HuH-7.5 (cell line): ENCODE measurements around the gene P2RX4.
"Not testable (repeated sequence)": the region's sequence is repeated elsewhere in the genome, so short reads cannot be mapped to it uniquely, and the experiment has no call there.

Experiments used
- DNase-seq: peaks from one replicate; pipeline ENCODE4 v3.0.0; 2011; ENCODE audit warnings: low spot score

Gene P2RX4, protein sequence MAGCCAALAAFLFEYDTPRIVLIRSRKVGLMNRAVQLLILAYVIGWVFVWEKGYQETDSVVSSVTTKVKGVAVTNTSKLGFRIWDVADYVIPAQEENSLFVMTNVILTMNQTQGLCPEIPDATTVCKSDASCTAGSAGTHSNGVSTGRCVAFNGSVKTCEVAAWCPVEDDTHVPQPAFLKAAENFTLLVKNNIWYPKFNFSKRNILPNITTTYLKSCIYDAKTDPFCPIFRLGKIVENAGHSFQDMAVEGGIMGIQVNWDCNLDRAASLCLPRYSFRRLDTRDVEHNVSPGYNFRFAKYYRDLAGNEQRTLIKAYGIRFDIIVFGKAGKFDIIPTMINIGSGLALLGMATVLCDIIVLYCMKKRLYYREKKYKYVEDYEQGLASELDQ

DNA sequence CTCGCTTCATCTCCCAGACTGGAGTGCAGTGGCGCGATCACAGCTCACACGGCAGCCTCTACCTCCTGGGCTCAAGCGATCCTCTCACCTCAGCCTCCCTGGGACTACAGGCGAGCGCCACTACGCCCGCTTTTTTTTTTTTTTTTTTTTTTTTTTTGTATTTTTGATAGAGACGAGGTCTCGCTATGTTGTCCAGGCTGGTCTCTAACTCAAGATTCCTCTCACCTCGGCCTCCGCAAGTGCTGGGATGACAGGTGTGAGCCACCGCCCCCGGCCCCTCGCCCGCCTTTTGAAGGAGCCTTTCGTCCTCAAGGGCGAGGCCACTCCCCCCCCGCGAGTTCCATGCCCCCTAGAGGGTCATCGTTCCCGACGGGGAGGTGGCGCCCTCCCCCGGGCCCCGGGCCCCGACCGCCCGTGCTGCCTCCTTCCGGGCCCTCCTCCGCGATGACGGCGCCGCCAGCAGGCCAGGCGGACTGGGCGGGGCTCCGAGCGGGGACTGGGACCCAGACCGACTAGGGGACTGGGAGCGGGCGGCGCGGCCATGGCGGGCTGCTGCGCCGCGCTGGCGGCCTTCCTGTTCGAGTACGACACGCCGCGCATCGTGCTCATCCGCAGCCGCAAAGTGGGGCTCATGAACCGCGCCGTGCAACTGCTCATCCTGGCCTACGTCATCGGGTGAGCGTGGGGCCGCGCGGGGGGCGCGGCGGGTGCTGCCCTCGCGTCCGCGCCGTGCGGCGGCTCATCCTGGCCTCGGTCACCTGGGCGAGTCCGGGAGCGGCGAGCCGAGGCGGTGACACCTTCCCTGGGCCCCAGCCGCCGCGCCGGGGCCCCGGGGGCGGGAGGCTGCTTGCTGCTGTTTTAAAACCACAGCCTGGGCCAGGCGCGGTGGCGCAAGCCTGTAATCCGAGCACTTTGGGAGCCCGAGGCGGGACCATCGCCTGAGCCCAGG, at the start of gene P2RX4:
Gene P2RX4, plus strand, starts transcription at position 506 of the 949 bp plus-strand sequence. Its CDS starts 36 bp downstream, at position 542.
- DNase-seq, result peak; percentile 78

DNA sequence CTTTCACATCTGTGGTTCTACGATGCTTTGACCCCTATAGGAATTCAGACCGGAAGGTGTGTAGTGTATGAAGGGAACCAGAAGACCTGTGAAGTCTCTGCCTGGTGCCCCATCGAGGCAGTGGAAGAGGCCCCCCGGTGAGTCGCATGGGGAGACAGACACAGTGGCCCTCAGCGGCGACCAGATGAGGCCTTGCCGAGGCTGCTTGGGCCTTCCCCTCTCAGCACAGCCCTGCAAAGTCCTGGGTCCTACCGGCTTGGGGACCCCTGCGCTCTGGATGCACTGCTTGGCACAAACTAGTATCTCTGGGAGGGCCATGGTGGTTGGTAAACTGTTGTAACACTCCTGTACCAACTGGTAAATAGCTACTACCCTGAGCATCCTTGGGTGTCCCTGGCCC, 47.5 kb upstream of the P2RX4 start:
- DNase-seq, result no peak

DNA sequence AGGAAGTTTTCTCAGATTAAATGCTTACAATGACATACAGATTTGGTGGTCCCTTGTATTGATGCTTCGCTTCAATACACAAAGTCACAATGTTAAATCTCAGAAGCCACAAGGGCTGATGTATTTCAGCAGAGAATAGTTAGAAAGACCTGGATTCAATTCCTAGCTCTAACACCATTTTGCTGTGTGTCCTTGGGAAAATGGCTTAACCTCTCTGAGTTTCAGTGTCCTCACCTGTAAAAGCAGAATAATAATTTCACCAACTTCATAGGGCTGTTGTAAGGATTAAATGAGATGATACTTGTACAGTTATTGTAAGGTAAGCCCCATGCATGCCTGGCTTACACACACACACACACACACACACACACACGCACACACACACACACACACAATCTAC, 46.9 kb upstream of the P2RX4 start:
- no peak for DNase-seq

DNA sequence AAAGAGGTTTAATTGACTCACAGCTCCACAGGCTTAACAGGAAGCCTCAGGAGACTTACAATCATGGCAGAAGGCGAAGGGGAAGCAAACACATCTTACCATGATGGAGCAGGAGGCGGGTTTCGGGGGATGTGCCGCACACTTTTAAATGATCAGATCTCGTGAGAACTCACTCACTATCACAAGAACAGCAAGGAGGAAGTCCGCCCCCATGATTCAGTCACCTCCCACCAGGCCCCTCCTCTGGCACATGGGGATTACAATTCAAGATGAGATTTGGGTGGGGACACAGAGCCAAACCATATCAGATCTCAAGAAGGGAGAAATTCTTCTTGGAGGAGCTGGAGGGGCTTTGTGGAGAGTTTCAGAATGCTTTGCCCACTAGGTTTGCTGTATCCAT, 45.1 kb upstream of the P2RX4 start:
- not testable (repeated sequence) for DNase-seq

DNA sequence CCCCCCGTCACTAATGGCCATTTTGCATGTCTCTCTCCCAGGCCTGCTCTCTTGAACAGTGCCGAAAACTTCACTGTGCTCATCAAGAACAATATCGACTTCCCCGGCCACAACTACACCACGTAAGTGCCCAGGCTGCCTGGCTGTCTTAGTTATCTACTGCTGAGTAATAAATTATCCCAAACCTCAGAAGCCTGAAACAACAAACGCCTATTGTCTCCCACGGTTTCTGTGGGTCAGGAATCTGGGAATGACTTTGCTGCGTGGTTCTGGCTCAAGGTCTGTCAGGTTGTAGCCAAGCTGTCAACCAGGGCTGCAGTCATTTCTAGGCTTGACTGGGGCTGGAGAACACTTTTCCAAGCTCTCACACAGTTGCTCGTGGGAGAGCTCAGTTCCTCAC, 44.6 kb upstream of the P2RX4 start:
- DNase-seq, result no peak

DNA sequence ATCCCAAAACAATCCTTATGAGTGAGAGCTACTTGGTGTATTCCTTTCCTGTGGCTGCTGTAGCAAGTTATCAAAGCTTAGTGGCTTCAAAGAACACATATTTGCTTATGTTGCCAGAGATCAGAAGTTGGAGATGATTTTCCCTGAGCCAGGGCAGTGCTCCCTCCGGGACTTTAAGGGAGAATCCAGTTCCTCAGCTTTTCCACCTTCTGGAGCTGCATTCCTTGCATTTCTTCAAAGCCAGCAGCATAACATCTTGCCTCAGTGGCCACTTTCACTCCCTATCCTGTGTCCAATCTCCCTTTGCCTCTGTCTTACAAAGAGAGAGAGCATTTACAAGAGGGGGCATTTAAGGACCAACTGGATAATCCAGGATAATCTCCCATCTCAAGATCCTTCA, 43.6 kb upstream of the P2RX4 start:
- no peak for DNase-seq

DNA sequence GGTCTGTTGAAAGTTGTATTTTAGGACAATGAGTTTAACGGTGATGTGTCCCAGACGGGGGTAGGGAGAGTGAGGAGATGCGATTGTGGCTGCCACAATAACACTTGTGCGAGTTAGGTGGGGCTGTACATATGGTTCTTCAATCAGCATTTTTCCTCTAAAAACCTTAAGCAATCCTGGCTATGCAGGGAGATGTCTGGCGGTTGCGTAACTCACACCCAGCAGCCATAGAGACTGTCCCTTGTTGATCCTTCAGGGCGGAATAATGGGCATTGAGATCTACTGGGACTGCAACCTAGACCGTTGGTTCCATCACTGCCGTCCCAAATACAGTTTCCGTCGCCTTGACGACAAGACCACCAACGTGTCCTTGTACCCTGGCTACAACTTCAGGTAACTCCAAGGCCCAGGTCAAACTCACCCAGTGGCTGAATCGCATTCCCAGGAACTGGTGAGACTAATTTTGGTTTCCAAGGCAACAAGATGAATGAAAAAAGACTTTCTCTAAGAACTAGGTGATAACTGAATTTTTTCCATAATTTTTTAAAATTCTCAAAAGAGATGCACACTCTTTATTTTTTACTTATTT, 42.6 kb upstream of the P2RX4 start:
- no peak for DNase-seq

DNA sequence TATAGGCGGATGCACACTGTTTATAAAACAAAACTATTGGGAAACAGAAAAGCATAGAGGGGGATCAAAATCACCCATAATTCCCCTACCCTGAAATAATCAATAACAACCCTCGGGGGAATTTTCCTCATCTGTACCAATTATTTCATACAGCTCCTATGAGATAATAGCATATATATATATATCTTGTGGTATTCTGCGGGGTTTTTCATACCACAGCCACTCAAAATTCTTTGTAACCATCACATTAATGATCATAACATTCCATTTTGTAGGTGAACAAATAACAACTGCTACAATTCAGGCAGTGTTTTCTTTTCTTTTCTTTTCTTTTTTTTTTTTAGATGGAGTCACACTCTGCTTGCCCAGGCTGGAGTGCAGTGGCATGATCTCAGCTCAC, 42.0 kb upstream of the P2RX4 start:
- DNase-seq, result no peak

DNA sequence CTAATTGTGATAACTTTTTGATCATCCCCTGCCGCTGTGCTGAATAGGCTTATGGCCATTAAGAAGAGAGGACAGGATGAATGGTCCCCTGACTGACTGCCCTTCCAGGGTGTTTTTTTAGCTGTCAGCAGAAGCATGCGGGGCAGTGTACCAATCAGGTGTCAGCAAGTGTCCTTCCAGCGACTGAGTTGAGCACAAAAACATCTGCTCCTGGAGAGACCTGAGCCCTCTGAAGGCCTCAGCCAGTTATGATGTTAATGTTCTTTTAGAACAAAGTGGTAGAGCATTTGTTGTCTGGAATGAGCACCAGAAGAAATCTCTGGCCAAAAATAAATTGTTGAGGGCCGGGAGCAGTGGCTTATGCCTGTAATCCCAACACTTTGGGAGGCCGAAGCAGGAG, 39.8 kb upstream of the P2RX4 start:
- no peak for DNase-seq

DNA sequence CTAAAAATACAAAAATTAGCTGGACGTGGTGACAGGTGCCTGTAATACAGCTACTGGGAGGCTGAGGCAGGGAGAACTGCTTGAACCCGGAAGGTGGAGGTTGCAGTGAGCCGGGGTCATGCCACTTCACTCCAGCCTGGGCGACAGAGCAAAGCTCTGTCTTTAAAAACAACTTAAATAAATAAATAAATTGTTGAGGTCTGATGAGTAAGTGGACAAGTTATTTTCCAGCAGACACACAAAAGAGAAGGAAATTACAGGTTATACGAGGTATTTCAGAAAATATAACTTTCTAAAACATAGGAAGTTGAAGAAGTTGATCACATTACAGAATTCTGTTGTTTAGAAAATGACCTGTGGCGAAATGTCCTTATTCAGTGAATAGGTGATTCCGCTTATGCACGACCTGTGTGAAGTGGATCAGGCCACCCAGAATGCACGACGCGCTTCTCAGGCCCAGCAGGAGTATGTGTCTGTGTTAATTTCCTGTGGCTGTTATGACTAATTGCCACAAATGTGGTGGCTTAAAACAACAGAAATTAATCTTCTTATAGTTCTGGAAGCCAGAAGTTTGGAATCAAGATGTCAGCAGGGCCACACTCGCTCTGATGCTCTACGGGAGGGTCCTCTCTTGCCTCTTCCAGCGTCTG, 39.2 kb upstream of the P2RX4 start:
- no peak for DNase-seq

DNA sequence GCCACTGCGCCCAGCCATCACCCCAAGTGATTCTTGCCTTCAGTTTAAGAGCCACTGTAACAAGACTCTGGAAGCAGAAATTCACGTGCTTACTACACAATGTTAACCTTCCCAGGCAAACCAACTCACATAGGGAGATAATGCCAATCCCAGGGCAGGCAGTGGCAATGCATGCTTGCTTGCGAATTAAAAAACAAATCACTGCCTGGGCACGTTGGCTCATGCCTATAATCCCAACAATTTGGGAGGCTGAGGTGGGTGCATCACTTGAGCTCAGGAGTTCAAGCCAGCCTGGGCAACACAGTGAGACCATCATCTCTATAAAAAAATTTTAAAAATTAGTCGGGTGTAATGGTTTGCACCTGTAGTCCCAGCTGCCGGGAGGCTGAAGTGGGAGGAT, 37.8 kb upstream of the P2RX4 start:
- no peak for DNase-seq

DNA sequence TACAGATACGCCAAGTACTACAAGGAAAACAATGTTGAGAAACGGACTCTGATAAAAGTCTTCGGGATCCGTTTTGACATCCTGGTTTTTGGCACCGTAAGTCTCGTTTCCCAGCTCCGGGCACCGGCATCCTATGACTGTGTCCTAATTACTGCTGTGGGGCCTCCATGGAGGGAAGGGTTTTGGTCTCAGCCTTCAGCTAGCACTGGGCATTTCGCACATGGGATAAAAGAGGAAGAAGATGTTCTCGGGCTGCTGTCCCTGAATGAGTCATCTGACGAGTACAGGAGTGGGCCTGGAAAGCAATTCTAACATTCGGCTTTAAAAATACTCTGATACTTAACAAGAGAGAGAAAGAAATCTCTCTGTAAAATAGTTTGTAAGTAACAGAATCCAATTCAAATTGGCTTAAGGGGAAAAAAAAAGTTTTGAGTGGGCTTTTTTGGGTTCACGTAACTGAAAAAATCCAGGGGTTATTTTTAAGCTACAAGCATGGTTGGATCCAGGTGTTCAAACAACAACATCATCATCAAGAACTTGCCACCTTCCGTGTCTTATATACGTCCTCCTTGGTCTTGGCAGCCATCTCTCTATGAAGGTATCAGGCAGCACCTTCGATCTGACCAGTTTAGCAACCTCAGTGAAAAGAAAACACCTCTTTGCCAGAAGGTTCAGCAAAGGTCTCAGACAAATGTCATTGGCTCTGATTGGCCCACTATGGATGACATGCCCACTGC, 34.4 kb upstream of the P2RX4 start:
- no peak for DNase-seq

DNA sequence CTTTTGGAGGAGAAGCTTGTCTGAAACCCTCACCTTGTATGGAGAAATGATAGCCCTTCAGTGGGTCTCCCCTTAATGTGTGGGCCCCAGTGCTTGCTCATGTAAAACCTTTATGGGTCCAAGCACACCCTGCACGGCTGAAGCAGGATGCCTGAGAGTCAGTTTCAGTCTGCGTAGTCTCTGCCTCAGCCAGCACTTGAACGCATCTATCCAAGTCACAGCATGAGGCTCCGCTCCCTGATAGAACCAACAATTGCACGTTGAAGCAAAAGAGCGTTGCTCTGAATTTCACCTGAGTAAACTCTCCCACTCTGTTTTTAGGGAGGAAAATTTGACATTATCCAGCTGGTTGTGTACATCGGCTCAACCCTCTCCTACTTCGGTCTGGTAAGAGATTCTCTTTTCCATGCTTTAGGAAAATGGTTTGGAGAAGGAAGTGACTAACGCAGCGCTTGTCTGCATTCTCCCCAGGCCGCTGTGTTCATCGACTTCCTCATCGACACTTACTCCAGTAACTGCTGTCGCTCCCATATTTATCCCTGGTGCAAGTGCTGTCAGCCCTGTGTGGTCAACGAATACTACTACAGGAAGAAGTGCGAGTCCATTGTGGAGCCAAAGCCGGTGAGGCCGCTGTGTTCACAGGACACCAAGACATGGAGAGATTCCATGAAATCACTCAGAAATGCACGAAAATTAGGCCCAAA, 33.0 kb upstream of the P2RX4 start:
- DNase-seq, result no peak

DNA sequence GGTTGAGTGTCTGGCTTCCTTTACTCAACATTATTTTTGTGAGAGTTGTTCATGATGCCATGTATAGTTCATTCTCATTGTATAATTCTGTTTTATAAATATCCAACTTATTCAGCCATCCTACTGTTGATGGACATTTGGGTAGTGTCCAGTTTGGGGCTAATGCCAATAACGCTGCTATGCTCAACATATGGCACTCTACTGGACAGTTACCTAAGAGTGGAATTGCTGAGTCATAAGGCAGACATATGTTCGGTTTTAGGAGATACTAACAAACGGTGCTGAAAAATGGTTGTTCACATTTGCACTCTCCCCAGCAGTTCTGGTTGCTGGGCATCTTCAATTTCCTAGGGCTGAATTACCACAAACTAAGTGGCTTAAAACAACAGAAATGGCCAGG, 28.7 kb upstream of the P2RX4 start:
- no peak for DNase-seq

DNA sequence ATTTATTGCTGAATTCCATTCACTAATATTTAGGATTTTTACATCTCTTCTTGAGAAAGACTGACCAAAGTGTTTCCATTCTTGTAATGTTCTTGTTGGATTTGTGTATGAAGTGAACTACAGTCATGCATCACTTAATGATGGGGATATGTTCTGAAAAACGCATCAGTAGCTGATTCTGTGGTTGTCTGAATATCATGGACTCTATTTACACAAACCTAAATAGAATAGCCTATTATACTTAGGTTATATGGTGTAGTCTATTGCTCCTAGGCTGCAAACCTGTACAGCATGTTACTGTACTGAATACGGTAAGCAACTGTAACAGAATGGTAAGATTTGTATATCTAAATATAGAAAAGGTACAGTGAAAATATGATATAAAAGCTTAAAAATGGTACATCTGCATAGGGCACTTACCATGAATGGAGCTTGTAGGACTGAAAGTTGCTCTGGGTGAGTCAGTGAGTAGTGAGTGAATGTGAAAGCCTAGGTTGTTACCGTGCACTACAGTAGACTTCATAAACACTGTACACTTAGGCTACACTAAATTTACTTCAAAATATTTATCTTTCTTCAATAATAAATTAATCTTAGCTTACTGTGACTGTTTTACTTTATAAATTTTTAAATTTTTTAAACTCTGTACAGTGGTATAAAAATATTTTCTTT, 27.6 kb upstream of the P2RX4 start:
- DNase-seq, result no peak

DNA sequence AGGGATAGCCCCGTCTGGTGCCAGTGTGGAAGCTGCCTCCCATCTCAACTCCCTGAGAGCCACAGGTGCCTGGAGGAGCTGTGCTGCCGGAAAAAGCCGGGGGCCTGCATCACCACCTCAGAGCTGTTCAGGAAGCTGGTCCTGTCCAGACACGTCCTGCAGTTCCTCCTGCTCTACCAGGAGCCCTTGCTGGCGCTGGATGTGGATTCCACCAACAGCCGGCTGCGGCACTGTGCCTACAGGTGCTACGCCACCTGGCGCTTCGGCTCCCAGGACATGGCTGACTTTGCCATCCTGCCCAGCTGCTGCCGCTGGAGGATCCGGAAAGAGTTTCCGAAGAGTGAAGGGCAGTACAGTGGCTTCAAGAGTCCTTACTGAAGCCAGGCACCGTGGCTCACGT, 25.5 kb upstream of the P2RX4 start:
- no peak for DNase-seq

DNA sequence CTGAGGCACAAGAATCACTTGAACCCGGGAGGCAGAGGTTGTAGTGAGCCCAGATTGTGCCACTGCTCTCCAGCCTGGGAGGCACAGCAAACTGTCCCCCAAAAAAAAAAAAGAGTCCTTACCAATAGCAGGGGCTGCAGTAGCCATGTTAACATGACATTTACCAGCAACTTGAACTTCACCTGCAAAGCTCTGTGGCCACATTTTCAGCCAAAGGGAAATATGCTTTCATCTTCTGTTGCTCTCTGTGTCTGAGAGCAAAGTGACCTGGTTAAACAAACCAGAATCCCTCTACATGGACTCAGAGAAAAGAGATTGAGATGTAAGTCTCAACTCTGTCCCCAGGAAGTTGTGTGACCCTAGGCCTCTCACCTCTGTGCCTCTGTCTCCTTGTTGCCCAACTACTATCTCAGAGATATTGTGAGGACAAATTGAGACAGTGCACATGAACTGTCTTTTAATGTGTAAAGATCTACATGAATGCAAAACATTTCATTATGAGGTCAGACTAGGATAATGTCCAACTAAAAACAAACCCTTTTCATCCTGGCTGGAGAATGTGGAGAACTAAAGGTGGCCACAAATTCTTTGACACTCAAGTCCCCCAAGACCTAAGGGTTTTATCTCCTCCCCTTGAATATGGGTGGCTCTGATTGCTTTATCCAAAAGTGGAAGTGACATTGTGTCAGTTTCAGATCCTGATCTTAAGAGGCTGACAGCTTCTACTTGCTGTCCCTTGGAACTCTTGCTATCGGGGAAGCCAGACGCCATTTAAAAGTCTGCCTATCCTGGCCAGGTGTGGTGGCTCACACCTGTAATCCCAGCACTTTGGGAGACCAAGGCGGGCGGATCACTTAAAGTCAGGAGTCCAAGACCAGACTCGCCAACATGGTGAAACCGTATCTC, 24.7 kb upstream of the P2RX4 start:
- DNase-seq, result no peak

DNA sequence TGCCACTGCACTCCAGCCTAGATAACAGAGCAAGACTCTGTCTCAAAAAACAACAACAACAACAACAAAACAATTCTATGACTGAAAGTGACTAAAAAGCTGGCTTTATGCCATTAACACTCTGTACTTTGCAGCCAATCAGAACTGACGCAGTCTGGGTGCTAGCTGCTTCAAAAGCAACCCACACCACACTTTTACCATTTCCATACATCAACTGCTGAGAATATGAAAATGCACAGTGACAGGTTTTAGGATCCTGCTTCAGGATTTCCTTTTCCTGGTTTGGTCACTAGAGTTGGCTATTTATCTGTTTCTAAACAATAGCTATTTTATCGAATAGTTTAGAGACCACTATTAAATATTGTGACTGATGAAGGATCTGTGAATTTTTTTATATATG, 23.1 kb upstream of the P2RX4 start:
- no peak for DNase-seq

DNA sequence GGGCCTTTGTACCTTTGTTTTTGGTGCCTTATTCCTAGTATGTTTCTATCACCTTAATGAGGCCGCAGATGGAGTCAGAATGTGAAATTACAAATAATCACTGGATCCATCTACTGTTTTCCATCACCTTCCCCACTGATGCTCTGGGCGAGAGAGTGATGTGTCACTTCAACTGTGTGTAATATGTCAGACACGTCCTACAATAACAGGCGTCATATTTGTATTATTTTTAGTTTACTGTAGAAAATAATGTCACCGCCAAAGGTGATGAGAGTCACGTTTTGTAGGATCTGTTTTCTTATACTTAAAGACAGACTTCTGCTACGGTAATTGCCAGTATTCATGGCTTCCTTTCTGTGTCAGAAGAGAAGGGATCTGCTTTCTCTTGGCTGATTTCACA, 22.4 kb upstream of the P2RX4 start:
- DNase-seq, result no peak
